ENCODE data around the gene MRRF.

MRRF gene

DNA sequence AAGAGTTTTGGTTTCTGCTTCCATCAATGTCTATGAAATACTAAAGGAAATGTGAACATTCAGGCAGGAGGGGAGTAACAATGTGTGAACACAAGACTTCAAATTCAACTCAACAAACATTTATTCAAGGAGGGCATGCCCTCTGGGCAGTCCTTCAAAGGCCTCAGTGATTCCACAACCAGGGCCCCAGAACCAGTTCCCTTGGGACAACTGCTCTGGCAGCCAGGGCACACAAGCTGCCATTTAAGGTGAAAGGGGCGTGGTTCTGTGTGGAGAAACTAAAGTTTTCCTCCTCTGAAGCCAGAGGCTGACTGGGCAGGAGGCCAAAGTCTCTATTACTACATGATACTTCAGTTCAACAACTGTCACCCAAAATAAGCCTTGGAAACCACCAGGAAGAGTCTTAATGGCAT is 3.2 kb upstream of the MRRF start:
- TF ChIP-seq, protein P1, sequence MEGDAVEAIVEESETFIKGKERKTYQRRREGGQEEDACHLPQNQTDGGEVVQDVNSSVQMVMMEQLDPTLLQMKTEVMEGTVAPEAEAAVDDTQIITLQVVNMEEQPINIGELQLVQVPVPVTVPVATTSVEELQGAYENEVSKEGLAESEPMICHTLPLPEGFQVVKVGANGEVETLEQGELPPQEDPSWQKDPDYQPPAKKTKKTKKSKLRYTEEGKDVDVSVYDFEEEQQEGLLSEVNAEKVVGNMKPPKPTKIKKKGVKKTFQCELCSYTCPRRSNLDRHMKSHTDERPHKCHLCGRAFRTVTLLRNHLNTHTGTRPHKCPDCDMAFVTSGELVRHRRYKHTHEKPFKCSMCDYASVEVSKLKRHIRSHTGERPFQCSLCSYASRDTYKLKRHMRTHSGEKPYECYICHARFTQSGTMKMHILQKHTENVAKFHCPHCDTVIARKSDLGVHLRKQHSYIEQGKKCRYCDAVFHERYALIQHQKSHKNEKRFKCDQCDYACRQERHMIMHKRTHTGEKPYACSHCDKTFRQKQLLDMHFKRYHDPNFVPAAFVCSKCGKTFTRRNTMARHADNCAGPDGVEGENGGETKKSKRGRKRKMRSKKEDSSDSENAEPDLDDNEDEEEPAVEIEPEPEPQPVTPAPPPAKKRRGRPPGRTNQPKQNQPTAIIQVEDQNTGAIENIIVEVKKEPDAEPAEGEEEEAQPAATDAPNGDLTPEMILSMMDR (IDR thresholded peaks at IDR 0.05), result no peak
- H3K4me1 Mint-ChIP-seq, result peaks cover 52% of the 10 kb centered on the region
- H3K27me3 Mint-ChIP-seq (ENCODE audit: low read depth, poor library complexity), result no peaks in the 10 kb centered on the region
- peak overlapping the region; percentile 54 for H3K4me3 Mint-ChIP-seq
- H3K27ac Mint-ChIP-seq, result no peak overlapping the region
- peaks cover 20% of the 10 kb centered on the region for H3K36me3 Mint-ChIP-seq (ENCODE audit: low read depth)
- DNase-seq, result no peak
- no peaks in the 10 kb centered on the region for H3K9me3 Mint-ChIP-seq

DNA sequence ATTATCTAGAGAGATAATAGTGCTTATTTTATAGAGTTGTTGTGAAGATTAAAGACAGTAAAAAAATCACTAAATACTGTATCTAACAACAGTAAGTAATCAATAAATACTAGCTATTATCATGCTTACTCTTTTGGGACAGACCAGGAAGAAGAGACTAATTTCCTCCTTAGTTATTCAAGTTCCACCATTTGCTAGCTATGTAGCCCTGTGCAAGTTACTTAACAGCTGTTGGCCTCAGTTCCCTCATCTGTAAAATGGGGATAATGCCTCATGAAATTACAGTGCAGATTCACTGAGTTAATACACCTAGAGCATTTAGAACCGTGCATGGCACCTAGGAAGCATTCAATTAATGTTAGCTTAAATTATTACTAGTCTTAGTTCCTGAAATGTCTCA is 2.6 kb upstream of the MRRF start:
- Mint-ChIP-seq H3K4me3 (peak overlapping the region; percentile 40), H3K27ac (no peak overlapping the region), H3K9me3 (no peaks in the 10 kb centered on the region), H3K4me1 (peaks cover 52% of the 10 kb centered on the region), H3K36me3 (ENCODE audit: low read depth) (peaks cover 20% of the 10 kb centered on the region), H3K27me3 (ENCODE audit: low read depth, poor library complexity) (no peaks in the 10 kb centered on the region)
- DNase-seq, result no peak
- TF ChIP-seq, protein P1 (IDR thresholded peaks at IDR 0.05), result no peak

DNA sequence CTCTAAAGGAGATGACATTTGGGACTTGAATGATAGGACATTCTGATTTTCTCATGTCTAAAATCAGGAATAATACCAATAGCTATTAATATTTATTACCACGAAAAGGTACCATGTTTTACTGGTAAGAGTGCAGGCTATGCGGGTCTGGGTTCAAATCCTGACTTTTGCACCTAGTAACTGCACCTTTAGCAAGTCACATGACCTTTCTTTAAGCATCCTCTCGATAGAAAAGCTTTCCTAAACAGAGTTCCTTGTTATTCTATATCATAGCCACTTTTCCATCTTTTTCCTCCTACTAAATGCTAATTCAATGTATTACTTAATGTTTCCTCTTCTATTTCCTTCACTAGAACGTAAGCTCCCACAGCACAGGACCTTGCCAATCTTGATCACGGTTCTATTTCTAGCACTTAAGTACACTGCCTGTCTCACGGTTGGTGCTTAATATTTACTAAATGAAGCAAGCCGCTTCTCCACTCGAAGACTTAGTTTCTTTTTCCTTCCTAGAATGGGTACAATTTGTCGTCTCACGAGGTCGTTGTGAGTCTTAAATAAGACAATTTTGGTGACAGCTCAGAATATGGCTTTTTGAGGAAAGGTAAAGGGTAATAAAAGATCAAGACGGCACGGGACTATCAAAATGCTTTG is 858 bp upstream of the MRRF start:
- peak overlapping the region; percentile 100 for H3K27ac Mint-ChIP-seq
- H3K9me3 Mint-ChIP-seq, result no peaks in the 10 kb centered on the region
- TF ChIP-seq, protein P1 (IDR thresholded peaks at IDR 0.05), result no peak
- peak overlapping the region; percentile 99 for H3K4me3 Mint-ChIP-seq
- H3K36me3 Mint-ChIP-seq (ENCODE audit: low read depth), result peaks cover 12% of the 10 kb centered on the region
- no peak for DNase-seq
- H3K27me3 Mint-ChIP-seq (ENCODE audit: low read depth, poor library complexity), result no peaks in the 10 kb centered on the region
- peaks cover 52% of the 10 kb centered on the region for H3K4me1 Mint-ChIP-seq

DNA sequence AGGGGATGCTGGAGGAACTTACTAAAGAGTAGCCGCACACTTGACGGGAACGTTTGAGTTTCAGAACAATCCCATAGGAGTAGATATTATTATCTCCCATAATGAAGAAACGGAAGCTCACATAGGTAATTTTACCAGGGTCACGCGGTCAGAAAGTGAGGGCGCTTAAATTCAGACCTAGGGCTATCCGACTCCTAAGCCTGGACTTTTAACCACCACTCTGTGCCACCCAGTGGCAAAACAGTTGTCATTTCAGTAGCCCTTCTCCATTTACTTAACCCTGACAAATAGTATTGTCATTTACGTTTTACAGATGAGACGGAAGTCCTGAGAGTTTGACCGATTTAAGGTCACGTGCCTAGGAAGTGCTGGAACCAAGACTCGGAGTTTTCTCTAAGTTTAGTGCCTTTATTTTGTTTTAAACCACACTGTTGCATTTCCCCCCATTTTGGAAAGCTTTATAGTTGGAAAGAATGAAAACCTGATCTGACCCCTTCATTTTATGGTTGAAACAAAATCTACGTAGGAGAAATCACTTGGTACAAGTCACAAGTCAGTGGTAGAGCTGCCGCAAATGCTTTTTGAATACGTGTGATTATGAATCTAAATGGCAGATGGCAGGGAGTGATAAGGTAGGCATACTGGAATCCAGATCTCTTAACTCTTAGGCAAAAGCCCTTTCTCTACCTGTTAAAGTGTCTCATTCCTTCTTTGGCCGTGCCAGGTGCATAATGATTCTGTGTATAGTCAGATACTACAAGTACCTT is 650 bp downstream of the MRRF start:
- DNase-seq, result peak; percentile 4
- Mint-ChIP-seq H3K9me3 (no peaks in the 10 kb centered on the region), H3K27ac (peak overlapping the region; percentile 100), H3K4me1 (peaks cover 52% of the 10 kb centered on the region), H3K36me3 (ENCODE audit: low read depth) (peaks cover 7% of the 10 kb centered on the region), H3K27me3 (ENCODE audit: low read depth, poor library complexity) (no peaks in the 10 kb centered on the region), H3K4me3 (peak overlapping the region; percentile 99)
- TF ChIP-seq, protein P1 (IDR thresholded peaks at IDR 0.05), result no peak

DNA sequence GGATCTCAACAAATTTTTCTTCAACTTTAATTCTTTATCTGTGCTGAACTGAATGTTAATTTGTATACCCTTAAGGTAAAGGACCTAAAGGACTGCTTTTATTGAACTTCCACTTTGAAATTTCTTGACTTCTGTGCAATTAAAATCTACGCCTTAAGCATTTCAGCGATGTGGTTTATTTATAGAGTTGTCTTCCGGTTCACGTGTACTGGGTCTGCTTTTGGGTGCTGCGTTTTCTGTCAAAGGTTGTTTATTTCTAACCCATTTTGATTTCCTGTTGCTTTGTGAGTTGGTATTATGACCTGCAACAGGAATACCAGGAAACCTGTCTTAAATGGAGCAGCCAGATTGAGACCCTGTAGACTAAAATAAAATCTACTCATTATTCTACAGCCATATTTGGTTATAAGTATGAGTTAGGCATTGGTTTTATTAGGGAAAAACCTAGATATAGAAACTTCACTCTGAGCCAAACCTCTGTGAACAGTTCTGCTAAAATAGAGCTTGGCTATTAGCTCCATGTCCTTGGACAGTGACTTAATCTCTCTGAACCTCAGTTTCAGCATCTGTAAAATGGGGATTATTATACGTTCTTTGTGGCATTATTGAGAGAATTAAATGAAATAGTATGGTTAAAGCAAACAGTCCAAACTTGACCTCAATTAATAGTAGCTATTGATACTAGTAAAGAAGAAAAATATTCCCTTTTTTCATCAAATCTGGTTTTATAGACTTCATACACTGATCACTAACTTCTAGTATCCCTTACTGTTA is 3.5 kb downstream of the MRRF start:
- H3K4me1 Mint-ChIP-seq, result peaks cover 27% of the 10 kb centered on the region
- H3K9me3 Mint-ChIP-seq, result peaks cover 3% of the 10 kb centered on the region
- TF ChIP-seq, protein P1 (IDR thresholded peaks at IDR 0.05), result no peak
- no peaks in the 10 kb centered on the region for H3K27me3 Mint-ChIP-seq (ENCODE audit: low read depth, poor library complexity)
- DNase-seq, result no peak
- H3K27ac Mint-ChIP-seq, result no peak overlapping the region
- H3K4me3 Mint-ChIP-seq, result no peak overlapping the region
- peaks cover 27% of the 10 kb centered on the region for H3K36me3 Mint-ChIP-seq (ENCODE audit: low read depth)

Measured in nephron progenitor cell (in vitro differentiated cells).